Measurements from ENCODE around the gene MAP2K4. TPM values are rescaled to one million over a fixed set of nuclear protein-coding genes. Genes with fewer than 3 reads are reported as not detected.

Gene MAP2K4
- total and polyA plus RNA-seq, 2 of the 13 experiments (the other 11 are each of a cell fraction or from before 2014, with no cell fraction given), result 21.5 to 35.6 TPM

DNA sequence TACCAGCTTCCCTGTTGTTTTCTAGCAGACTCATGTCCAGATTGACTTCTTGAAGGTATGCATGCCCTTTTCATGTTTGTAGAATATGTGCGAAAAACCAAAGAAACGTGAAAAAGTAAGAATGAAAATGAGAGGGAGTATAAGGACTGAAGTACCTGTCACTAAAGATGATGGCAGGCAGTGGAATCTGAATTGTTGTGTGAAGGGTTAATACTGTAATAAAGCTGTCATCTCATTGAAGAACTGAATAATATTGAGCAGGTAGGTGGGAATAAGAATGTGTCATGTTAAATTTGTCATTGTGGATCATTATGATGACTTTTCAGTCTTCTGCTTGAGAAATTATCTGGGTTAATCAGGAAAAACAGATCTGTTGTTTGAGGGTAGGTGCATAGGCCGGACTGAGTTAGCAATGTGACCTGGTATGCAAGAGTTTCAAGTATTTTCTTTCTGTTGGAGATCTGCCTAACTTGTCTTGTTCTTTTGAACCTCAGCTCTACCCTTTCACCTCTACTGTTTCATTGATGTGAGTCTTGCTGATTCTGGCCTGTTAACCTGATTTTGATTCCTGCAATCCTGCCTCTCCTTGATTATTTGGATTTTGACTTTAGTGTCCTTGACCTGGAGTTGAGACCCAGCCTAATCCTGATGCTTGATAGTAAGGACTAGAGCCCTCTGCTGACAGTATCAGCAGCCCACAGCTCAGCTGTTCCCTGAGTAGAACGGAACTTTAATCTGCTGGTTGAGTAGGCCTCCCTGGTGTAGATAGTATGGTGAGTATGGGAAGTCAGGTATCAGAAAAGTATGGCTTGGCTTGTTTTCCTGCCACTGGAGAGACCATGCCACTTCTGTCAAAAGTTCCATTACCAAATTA lies 64.6 kb downstream of the MAP2K4 start:
- no peaks in the 10 kb centered on the region for H3K9me3 ChIP-seq (ENCODE audit: low read length)
- FAIRE-seq (peak; percentile 56), DNase-seq (ENCODE audit: low spot score) (peak; percentile 39), ATAC-seq (peak; percentile 90)
- peaks cover 0 to 2% of the 10 kb centered on the region in 2 experiments; a peak in 3 of 5 replicates for H3K36me3 ChIP-seq (replicated peaks in 1 of 2; ENCODE audit: control insufficient read depth in 1 of 2, insufficient read depth in 2 of 2, low read length in 2 of 2)
- no peak overlapping the region for H3K9ac ChIP-seq (ENCODE audit: insufficient read depth, low read depth, low read length)
- H2AFZ ChIP-seq (ENCODE audit: low read length), result no peak overlapping the region
- H3K27me3 ChIP-seq (ENCODE audit: control insufficient read depth in 1 of 2, insufficient read depth in 2 of 2, low read length in 2 of 2), result no peaks in the 10 kb centered on the region
- peaks cover 13% of the 10 kb centered on the region for H3K79me2 ChIP-seq (ENCODE audit: insufficient read depth, low read length)
- intact Hi-C loops (cut with micrococcal nuclease; ENCODE audit: unreplicated experiment) (loop anchor here (5.0 to 10.0 kb wide), 2 partner anchors 61 to 88 kb away; partner anchors contain the start of genes MAP2K4 and ZNF18), in situ Hi-C loops (cut with HindIII; ENCODE audit: extremely low pct_ligation_motif_present, low pct_unique_long_range_greater_than_20kb) (no loop called here)
- H4K20me1 ChIP-seq (ENCODE audit: insufficient read depth, low read length), result peaks cover 11% of the 10 kb centered on the region; the same call in 1 of the 2 replicates
- H3K4me1 ChIP-seq (ENCODE audit: insufficient read depth, low read length), result peaks cover 58% of the 10 kb centered on the region
- no peak overlapping the region for H3K4me2 ChIP-seq (ENCODE audit: low read depth, low read length)
- H3K27ac ChIP-seq (ENCODE audit: extremely low read length, insufficient read depth, low read length), result peak overlapping the region; percentile 31
- WGBS (ENCODE audit: low lambda C conversion rate), result 89% methylated on average over 4 of the region's 4 CpGs
- BruUV-seq (replicated peaks), result no TSS peak
- POLR2A ChIA-PET, result interaction anchor here (1.8 kb wide), 1 partner anchor 88 kb away, joined by 8 read pairs; the partner anchor contains the start of gene ZNF18
- CTCF ChIA-PET (ENCODE audit: low intra/inter-chr PET ratio, low total read pairs), result no interaction called here
- H3K4me3 ChIP-seq (replicated peaks in 1 of 3; ENCODE audit: insufficient read depth in 1 of 3, low read depth in 2 of 3, low read length in 3 of 3), result no peak overlapping the region
- TF ChIP-seq KDM5B (CRISPR knock-in tag; IDR thresholded peaks at IDR 0.05; ENCODE audit: borderline replicate concordance) (no peak), PITX1 (CRISPR knock-in tag; IDR thresholded peaks at IDR 0.05) (peak; percentile 36; the same call in 1 of the 2 replicates), SALL1 (CRISPR knock-in tag; IDR thresholded peaks at IDR 0.05) (0 out of 2 replicates have a peak, but pooled peaks have one; percentile 38), TBP (CRISPR knock-in tag; IDR thresholded peaks at IDR 0.05) (no peak), ZNF660 (CRISPR knock-in tag; IDR thresholded peaks at IDR 0.05; ENCODE audit: borderline replicate concordance, low read depth) (no peak), NR2F1 (CRISPR knock-in tag; IDR thresholded peaks at IDR 0.05) (peak in 1 of 2 experiments; percentile 39; a peak in 1 of 4 replicates), ZNF770 (CRISPR knock-in tag; IDR thresholded peaks at IDR 0.05) (no peak), ZFP36 (IDR thresholded peaks at IDR 0.05; ENCODE audit: borderline replicate concordance, low read depth, low read length, partially characterized antibody) (no peak), GATAD1 (CRISPR knock-in tag; IDR thresholded peaks at IDR 0.05) (no peak), KLF13 (CRISPR knock-in tag; IDR thresholded peaks at IDR 0.05) (no peak), HMGXB4 (CRISPR knock-in tag; IDR thresholded peaks at IDR 0.05; ENCODE audit: borderline replicate concordance in 1 of 2, low read depth in 1 of 2) (no peak), E2F1 (CRISPR knock-in tag; IDR thresholded peaks at IDR 0.05) (no peak), TEAD2 (CRISPR knock-in tag; IDR thresholded peaks at IDR 0.05) (no peak), KLF11 (CRISPR knock-in tag; IDR thresholded peaks at IDR 0.05) (no peak), ZNF430 (CRISPR knock-in tag; IDR thresholded peaks at IDR 0.05) (no peak)
- TF ChIP-seq, protein P1, sequence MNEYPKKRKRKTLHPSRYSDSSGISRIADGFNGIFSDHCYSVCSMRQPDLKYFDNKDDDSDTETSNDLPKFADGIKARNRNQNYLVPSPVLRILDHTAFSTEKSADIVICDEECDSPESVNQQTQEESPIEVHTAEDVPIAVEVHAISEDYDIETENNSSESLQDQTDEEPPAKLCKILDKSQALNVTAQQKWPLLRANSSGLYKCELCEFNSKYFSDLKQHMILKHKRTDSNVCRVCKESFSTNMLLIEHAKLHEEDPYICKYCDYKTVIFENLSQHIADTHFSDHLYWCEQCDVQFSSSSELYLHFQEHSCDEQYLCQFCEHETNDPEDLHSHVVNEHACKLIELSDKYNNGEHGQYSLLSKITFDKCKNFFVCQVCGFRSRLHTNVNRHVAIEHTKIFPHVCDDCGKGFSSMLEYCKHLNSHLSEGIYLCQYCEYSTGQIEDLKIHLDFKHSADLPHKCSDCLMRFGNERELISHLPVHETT (CRISPR knock-in tag; conservative IDR thresholded peaks at IDR 0.05), result no peak
